Pancreas (tissue), 10 donors: ENCODE data around the gene ZBTB44. TPM values are rescaled to one million over a fixed set of nuclear protein-coding genes. Genes with fewer than 3 reads are reported as not detected.
A peak's percentile ranks its signal among the peaks of the same experiment; 100 is the strongest.

Experiments used
- ATAC-seq, 4 donors: fragments of 200-7000 bp; cut with Tn5 transposase; one replicate each; pipeline versions ENCODE4 v1.8.0 to v1.9.1; 2020; ENCODE audit warnings: mild to moderate bottlenecking in 4 of 4, moderate library complexity in 4 of 4
- DNase-seq, 6 donors: peaks; one replicate each; pipeline ENCODE4 v3.0.0-alpha.2; 2020
- FAIRE-seq: peaks from 2 replicates; lab custom pipeline; 2012; peaks lifted over from hg19 to GRCh38; lab: Jason Lieb, UNC
- H3K27ac ChIP-seq, 4 donors: fragments of 200-600 bp; sonication (generic); 1 replicate in 3 of 4; 2 replicates in 1 of 4; pipeline versions ENCODE4 v1.5.0 to v1.8.0; 2020
- H3K27me3 ChIP-seq, 4 donors: fragments of 200-600 bp; one replicate each; pipeline ENCODE4 v1.8.0; 2021
- H3K36me3 ChIP-seq, 3 donors: fragments of 200-600 bp; sonication (generic) in 1 of 3; one replicate each; pipeline versions ENCODE4 v1.5.0 to v1.8.0; 2020 to 2021
- H3K4me1 ChIP-seq, 3 donors: fragments of 200-600 bp; one replicate each; pipeline ENCODE4 v1.8.0; 2021
- H3K4me3 ChIP-seq, 4 donors: fragments of 200-600 bp; sonication (generic) in 2 of 4; one replicate each; pipeline versions ENCODE4 v1.5.0 to v1.8.0; 2020 to 2021
- H3K9me3 ChIP-seq, 4 donors: fragments of 200-600 bp; one replicate each; pipeline ENCODE4 v1.8.0; 2021
- WGBS, 2 donors: extraction: QIAGEN DNeasy Blood & Tissue Kit; methylation state at CpG; one replicate each; pipeline ENCODE4 v1.1.7; 2013; 5-methylcytosine and 5-hydroxymethylcytosine counted together
- intact Hi-C, 3 donors: fragments of 100-400 bp; cut with DNase I; formaldehyde crosslinking; loops; one replicate each; pipeline versions ENCODE4 v1.11.1 to v1.14.2; 2022
- polyA plus RNA-seq, 2 donors: library from polyadenylated mRNA; stranded (reverse); fragments of 200-250 nt; gene quantifications; one replicate each; pipeline ENCODE4 v1.2.3, GENCODE V29; 2013
- total RNA-seq, 6 donors: library from RNA; stranded (reverse); fragmentation: NEBNext Ultra II Directional in 4 of 6; extraction: Animal tissue kit (Norgen Biotek cat#: 25700) in 4 of 6; gene quantifications; one replicate each; pipeline versions ENCODE4 v1.2.1 to v1.2.4, GENCODE V29; 2021 to 2023
- TF ChIP-seq, protein P1 (sequence below), 4 donors: fragments of 200-600 bp; sonication (generic) in 3 of 4; IDR thresholded peaks; one replicate each; pipeline versions ENCODE4 v1.5.0 to v1.8.0; 2021; ENCODE audit warnings: antibody characterized with exemption in 4 of 4
- donor health status: healthy with polysubstance abuse.
- donor health status: DM: no; HTN: no; CAD: no; lungs with moderate emphysema.
- donor health status: DM: no; HTN: no; CAD: no.
- donor health status: control.
- donor health status: control.
- donor health status: Bipolar disorder and iron deficiency.
- donor health status: DM: yes; HTN: yes; CAD: no.
- donor health status: DM: no; HTN: no; CAD: no.
- donor health status: DM: no; HTN: no; CAD: no.
- donor health status: DM: yes; HTN: yes; CAD: no.

Gene ZBTB44
- total and polyA plus RNA-seq, 8 donors, result 6.4 to 31.1 (median 18.1) TPM

DNA sequence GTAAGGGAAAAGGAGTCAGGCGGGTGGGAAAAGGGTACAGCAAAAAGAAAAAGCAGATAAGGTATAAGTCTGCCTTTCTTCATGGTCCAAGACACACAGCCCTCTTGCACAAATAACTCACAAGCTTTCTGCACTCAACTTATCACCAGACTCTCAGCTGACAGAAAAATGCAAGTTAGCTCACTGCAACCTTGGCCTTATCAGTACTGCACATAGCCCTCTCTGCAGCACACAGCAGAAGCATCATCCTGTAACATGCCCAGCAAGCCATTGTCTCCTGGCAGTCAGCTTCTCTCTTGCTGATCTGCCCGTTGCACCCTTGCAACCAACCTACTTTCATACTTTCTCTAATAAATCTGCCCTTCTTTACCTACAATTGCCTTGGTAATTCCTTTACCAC, 5.8 kb downstream of the ZBTB44 start:
- no peaks in the 10 kb centered on the region for H3K36me3 ChIP-seq
- no peak overlapping the region for H3K4me3 ChIP-seq
- no peaks in the 10 kb centered on the region for H3K9me3 ChIP-seq
- ATAC-seq, result peak in 2 of 4 donors; percentile 25 to 42
- H3K27me3 ChIP-seq, result no peaks in the 10 kb centered on the region
- DNase-seq, result no peak
- no peak overlapping the region for H3K27ac ChIP-seq
- H3K4me1 ChIP-seq, result peaks cover 9 to 17% (median 11%) of the 10 kb centered on the region in 3 donors
- intact Hi-C loops, result no loop called here
- no peak for FAIRE-seq
- TF ChIP-seq, protein P1, sequence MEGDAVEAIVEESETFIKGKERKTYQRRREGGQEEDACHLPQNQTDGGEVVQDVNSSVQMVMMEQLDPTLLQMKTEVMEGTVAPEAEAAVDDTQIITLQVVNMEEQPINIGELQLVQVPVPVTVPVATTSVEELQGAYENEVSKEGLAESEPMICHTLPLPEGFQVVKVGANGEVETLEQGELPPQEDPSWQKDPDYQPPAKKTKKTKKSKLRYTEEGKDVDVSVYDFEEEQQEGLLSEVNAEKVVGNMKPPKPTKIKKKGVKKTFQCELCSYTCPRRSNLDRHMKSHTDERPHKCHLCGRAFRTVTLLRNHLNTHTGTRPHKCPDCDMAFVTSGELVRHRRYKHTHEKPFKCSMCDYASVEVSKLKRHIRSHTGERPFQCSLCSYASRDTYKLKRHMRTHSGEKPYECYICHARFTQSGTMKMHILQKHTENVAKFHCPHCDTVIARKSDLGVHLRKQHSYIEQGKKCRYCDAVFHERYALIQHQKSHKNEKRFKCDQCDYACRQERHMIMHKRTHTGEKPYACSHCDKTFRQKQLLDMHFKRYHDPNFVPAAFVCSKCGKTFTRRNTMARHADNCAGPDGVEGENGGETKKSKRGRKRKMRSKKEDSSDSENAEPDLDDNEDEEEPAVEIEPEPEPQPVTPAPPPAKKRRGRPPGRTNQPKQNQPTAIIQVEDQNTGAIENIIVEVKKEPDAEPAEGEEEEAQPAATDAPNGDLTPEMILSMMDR (IDR thresholded peaks at IDR 0.05), result no peak
- 54 to 59% methylated on average over 2 of the region's 2 CpGs for WGBS, 2 donors

DNA sequence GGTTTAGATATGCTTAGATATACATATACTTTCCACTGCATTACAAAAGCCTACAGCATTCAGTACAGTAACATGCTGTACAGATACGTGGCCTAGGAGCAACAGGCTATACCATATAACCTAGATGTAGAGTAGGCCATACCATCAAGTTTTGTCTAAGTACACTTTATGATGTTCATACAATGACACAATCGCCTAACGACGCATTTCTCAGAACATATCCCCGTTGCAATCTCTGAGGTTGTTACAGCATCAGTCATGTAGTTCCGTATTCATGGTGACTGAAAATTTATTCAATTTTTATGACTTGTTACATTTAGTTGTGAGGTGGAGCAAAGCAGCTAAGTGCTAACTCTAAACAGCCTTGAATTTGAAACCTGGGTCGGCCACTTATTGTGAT, 6.7 kb downstream of the ZBTB44 start:
- peaks cover 7 to 17% (median 8%) of the 10 kb centered on the region in 3 donors for H3K4me1 ChIP-seq
- H3K9me3 ChIP-seq, result no peaks in the 10 kb centered on the region
- ATAC-seq (no peak), DNase-seq (no peak), FAIRE-seq (no peak)
- H3K27ac ChIP-seq, result no peak overlapping the region
- H3K27me3 ChIP-seq, result no peaks in the 10 kb centered on the region
- no peak overlapping the region for H3K4me3 ChIP-seq
- intact Hi-C loops, result no loop called here
- WGBS, 2 donors, result 93 to 96% methylated on average over 7 of the region's 7 CpGs
- TF ChIP-seq, protein P1 (IDR thresholded peaks at IDR 0.05), result no peak
- no peaks in the 10 kb centered on the region for H3K36me3 ChIP-seq

DNA sequence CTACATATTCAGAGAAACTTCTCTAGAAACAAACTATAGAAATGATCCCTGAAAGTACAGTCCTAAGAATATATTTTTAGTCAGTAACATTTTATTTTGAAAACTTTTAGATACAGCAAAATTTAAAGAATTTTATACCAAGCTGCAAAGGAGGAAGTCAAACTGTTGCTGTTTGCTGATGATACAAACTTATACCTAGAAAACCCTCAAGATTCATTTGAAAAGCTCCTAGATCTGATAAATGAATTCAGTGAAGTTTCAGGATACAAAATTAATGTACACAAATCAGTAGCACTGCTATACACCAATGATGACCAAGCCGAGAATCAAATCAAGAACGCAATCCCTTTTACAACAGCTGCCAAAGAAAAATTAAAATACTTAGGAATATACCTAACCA, 10.1 kb downstream of the ZBTB44 start:
- Histone ChIP-seq H3K9me3 (no peaks in the 10 kb centered on the region), H3K4me1 (peaks cover 0 to 10% (median 6%) of the 10 kb centered on the region in 3 donors), H3K4me3 (no peak overlapping the region), H3K27me3 (no peaks in the 10 kb centered on the region), H3K36me3 (no peaks in the 10 kb centered on the region), H3K27ac (no peak overlapping the region)
- TF ChIP-seq, protein P1 (IDR thresholded peaks at IDR 0.05), result no peak
- 97 to 99% methylated on average over 2 of the region's 2 CpGs for WGBS, 2 donors
- ATAC-seq (no peak), FAIRE-seq (no peak), DNase-seq (no peak)
- intact Hi-C loops, result no loop called here

DNA sequence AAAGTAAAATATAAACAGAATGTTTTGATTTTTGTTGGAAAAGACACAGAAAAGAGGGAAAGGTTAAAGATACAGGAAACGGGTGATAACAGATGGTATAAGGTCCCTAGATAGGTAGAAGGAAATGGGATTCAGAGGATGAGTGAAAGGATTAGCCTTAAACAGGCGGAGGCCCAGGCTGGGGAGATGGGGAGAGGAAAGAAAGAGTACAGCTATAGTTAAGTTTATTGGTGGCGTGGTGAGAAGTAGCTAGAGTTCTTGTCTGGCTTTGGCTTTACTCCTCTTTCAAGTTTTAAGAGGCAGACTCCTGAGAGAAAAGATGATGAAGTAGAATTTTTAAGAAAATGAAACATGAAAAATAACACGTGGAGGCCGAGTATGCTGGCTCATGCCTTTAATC, 13.7 kb downstream of the ZBTB44 start:
- Histone ChIP-seq H3K27ac (no peak overlapping the region), H3K9me3 (no peaks in the 10 kb centered on the region), H3K27me3 (no peaks in the 10 kb centered on the region), H3K4me1 (peaks cover 0 to 6% (median 6%) of the 10 kb centered on the region in 3 donors), H3K36me3 (no peaks in the 10 kb centered on the region), H3K4me3 (no peak overlapping the region)
- WGBS, 2 donors, result 77 to 81% methylated on average over 5 of the region's 5 CpGs
- DNase-seq (no peak), FAIRE-seq (no peak), ATAC-seq (no peak)
- TF ChIP-seq, protein P1 (IDR thresholded peaks at IDR 0.05), result no peak
- intact Hi-C loops, result no loop called here

DNA sequence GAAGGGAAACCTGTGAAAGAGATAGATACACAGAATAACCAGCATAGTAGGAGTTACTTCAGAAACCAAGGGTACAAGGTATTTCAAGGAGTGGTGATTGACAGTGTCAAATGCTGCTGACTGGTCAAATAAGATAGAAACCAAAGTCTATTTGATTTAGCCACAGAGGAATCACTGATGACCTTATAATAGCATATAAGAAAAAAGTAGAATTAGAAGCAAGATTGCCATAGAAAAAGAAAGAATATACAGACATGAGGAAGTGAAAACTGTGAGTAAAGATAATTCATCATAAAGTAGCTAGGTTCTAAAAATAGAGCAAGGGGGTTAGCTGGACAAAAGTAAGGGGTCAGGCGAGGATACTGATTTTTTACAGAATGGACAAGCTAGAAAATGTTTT, 14.2 kb downstream of the ZBTB44 start:
- intact Hi-C loops, result no loop called here
- no peak for DNase-seq
- no peak for FAIRE-seq
- TF ChIP-seq, protein P1 (IDR thresholded peaks at IDR 0.05), result no peak
- H3K9me3 ChIP-seq, result no peaks in the 10 kb centered on the region
- ATAC-seq, result no peak
- no peak overlapping the region for H3K27ac ChIP-seq
- no peaks in the 10 kb centered on the region for H3K36me3 ChIP-seq
- no peaks in the 10 kb centered on the region for H3K27me3 ChIP-seq
- 67 to 74% methylated on average over 1 of the region's 1 CpG for WGBS, 2 donors
- H3K4me1 ChIP-seq, result peaks cover 0 to 6% (median 6%) of the 10 kb centered on the region in 3 donors
- no peak overlapping the region for H3K4me3 ChIP-seq
